GM19043 (cell line): ENCODE data around the gene DPYSL4.

Experiments
- ATAC-seq: cut with Tn5 transposase; IDR thresholded peaks from one replicate; pipeline ENCODE4 v1.9.1; 2021; ENCODE audit warnings: low read depth; ENCODE audit not compliant: unreplicated experiment

Gene DPYSL4

DNA sequence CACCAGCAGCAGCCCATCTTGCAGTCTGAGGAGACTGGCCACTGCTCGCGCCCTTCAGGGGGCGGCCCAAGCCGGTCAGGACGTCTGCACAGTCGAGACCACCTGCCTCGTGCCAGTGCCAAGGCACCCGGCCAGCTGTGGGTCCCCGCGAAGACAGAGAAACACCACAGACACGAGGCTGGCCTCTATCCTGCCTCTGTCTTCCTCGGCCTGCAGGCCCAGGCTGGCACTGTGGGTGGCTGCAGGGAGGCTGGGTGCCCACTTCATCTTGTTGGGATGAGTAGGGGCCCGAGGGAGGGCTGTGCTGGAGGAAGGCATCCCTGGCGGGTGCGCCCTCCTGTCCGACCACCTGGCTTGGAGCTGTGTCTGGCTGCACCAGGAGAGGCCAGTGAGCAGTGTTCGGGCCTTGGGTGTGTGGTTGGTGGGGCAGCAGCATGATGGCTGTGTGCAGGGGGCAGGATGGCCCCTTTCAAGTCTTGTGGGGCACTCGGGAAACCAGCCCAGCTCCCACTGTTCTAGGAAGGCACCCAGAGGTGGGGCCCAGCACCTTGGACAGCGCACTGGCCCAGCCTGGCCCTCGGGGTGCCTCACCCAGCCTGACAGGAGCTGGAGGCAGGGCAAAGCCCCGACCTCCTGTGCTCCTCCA lies 7.3 kb downstream of the DPYSL4 start:
- ATAC-seq: no peak

DNA sequence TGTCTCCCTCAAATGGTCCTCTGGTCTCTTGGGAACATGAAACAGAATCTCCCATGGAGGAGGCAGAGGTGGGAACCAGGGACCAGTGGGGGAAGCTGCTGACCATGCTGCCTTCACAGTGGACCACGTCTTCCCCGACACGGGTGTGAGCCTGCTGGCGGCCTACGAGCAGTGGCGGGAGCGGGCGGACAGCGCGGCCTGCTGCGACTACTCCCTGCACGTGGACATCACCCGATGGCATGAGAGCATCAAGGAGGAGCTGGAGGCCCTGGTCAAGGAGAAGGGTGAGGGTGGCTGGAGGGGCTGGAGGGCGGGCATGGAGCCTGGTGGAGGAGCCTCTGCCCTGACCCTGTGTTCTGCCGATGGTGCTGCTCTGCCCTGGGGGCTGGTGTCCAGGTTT lies 8.0 kb downstream of the DPYSL4 start:
- ATAC-seq: no peak

DNA sequence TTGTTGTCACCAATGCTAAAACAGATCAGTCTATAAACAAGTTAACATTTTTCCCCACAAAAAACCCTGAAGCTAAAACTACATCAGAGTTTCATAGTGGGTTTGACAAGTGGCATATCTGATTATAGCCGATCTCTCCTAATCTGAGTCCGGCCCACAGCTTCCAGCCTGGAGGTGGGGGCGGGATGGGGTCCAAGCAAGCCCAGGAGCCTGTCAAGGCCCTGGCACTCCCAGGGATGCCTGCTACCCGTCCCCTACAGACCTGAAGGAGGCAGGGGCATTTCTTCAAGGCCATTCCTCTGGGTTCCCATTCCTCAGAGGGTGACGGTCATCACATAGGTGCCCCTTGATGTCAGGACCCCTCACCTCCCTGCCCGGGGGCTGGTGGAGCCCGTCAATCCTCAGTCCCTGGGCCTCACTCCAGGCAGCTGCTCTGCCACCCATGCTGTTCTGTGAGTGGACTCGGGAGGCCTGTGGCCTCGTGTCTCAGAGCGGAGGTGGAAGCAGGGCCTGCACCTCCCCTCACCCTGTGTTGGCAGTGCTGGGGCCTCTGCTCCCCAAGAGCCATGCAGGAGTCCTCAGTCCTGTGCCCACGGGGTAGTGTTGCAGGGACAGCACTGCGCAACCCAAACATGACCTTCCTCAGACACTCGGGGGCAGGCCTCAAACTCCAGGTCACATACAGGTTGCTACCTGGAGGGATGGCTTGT lies 8.8 kb downstream of the DPYSL4 start:
- ATAC-seq: no peak

DNA sequence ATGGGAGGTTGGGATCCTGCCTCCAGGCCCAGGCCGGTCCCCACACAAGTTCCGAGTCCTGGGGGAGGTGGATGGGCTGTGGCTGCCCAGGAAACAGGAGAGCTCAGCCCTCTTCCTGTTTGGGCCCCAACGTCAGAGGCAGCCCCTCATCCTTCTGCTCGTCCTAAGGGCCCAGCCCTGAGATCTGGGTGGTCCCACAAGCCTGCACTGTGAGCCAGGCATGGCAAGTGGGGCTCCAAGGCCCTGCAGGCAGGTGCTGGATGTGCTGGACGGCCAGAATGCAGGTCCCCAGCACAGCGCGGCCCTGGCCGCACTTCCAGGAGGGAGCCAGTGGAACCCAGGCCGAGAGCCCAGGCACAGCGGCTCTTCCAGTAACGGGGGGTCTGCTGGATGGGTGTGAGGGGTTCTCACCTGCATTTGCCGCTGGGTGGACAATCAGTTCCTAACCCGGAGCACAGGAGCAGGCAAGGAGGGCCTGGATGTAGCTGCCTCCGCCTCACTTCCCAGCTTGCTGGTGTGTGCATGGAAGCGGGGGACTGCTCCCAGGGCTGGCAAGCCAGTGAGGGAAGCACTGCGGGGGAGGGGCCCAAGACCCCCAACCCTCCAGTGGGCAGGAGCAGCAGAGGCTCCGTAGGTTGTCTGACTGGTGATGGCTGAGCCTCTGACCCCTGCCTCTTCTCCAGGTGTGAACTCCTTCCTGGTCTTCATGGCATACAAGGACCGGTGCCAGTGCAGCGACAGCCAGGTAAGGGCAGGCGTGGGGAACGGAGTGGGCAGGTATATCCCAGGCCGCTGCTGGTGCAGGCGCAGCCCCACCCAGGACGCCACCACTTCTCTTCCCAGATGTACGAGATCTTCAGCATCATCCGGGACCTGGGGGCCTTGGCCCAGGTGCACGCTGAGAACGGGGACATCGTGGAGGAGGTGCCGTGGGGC lies 9.7 kb downstream of the DPYSL4 start:
- ATAC-seq: no peak

- no peak for ATAC-seq
These were observed 10.7 kb downstream of the DPYSL4 start for GRCh38 chr10:132197271-132198067.

DNA sequence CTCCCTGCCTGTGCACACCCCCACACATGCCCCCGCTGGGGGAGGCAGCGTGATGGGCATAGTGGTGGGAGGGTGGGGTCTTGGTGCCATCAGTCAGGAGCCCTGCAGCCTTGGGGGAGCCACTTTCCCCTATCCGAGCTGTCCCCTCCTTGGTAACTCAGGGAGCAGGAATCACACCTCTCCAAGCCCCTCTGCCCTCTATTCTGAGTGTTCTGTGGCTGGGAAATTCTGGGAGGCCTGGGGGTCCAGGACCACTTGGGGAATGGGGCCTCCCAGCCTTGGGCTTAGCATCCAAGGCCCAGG lies 11.3 kb downstream of the DPYSL4 start:
- ATAC-seq: no peak

DNA sequence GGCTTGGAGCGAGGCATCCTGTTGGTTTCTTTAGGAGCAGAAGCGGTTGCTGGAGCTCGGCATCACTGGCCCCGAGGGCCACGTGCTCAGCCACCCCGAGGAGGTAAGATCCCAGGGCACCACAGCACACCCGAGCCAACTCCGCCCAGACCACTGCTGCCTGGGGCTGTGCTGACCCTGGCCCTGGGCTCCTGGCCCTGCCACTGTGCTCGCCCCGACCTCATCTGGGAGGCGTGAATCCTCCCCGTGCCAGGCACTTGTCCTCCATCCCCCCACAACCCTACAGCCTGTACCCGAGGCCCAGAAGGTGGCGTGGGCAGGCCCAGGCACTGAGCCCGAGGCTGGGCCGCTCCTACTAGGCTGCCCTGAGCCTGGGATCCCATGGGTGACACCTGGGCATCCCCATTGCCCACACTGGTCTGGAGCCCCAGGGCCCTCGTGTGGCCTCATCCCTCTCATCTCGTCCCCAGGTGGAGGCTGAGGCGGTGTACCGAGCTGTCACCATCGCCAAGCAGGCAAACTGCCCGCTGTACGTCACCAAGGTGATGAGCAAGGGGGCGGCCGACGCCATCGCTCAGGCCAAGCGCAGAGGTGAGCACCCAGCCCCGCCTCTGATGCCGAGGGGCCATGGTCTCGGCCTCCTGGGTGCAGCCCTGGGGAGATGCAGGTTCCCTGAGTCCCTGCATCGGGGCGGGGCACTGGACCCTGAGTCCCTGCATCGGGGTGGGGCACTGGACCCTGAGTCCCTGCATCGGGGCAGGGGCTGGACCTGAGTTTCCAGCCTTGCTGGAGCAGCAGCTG lies 11.8 kb downstream of the DPYSL4 start:
- no peak for ATAC-seq

- ATAC-seq: no peak
These were observed 12.6 kb downstream of the DPYSL4 start for GRCh38 chr10:132199268-132199853.

DNA sequence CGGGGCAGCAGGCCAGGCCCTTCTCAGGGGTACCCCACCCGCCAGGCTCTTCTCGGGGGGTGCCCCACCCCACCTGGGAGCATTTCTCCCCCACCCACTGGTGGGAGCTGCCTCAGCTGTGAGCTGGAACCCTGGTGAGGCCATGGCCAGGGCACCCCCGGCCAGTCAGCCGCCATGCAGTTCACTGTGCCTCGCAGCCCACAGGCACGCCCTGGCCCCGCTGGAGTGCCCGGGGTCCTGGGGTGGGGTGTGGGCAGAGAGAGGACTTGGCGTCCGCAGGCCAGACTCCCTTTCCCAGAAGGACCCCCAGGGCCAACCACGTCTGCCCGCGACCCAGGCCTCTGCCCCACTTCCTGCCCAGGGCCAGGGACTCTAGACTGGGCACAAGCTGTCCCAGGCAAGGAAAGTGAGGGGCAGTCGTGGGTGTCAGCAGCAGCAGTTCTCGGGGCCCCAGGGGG lies 13.1 kb downstream of the DPYSL4 start:
- no peak for ATAC-seq

DNA sequence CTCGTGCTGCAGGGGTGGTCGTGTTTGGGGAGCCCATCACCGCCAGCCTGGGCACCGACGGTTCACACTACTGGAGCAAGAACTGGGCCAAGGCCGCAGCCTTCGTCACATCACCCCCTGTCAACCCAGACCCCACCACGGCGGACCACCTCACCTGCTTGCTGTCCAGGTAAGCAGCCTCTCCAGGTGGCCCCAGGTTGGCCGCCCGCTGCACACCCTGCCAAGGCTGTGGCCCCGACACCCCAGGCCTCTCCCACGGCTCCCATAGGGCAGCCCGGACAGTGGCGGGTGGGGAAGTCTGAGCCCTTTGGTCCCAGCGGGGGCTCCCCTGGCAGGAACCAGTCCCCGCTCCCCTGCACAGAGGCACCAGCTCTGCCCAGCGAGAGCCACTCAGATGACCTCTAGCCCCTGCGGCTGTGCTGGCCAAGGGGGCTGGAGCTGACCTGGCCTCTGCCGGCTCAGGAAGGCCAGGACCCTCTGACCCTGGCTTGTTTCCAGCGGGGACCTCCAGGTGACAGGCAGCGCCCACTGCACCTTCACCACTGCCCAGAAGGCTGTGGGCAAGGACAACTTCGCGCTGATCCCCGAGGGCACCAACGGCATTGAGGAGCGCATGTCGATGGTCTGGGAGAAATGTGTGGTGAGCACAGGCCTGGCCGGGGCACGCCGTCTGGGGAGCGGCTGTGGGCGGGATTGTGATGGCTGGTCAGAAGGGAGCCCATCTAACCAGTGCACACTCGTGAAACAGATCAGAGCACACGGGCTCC lies 13.8 kb downstream of the DPYSL4 start:
- no peak for ATAC-seq

DNA sequence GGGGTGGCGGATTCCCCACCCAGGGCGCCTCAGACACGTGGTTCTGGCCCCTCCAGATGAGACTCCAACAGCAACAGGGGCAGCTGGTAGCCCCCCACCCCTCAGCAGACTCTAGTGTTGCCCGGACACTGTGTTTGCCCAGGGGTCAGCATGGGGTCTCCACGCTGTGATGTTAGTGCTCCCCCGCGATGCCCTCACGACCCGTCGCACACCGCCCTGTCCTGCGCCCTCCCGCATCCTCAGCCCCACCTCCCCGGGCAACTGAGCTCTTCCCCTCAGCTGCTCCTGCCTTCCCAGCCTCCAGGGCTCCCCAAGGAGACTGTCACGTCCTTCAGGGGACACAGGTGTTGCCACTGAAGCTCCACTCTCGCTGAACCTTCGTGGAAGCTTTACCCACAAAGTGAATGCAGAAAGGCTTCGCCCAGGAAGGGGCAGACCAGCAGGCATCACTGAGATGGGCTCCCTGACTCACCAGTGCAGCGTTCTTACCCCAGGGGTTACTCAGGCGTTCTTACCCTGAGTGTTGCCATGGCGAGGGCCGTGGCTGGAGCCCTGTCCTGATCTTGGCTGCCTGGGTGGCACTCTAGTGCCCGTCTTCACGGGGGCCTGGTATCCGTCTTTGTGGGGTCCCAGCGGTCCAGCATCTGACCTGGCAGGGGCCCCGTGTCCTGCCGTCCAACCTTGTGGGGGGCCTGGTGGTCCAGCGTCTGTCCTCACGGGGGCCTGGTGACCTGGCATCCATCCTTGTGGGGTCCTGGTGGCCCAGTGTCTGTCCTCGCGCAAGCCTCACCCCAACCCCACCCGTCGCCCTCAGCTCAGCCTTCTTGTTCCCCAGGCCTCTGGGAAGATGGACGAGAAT lies 14.6 kb downstream of the DPYSL4 start:
- no peak for ATAC-seq

DNA sequence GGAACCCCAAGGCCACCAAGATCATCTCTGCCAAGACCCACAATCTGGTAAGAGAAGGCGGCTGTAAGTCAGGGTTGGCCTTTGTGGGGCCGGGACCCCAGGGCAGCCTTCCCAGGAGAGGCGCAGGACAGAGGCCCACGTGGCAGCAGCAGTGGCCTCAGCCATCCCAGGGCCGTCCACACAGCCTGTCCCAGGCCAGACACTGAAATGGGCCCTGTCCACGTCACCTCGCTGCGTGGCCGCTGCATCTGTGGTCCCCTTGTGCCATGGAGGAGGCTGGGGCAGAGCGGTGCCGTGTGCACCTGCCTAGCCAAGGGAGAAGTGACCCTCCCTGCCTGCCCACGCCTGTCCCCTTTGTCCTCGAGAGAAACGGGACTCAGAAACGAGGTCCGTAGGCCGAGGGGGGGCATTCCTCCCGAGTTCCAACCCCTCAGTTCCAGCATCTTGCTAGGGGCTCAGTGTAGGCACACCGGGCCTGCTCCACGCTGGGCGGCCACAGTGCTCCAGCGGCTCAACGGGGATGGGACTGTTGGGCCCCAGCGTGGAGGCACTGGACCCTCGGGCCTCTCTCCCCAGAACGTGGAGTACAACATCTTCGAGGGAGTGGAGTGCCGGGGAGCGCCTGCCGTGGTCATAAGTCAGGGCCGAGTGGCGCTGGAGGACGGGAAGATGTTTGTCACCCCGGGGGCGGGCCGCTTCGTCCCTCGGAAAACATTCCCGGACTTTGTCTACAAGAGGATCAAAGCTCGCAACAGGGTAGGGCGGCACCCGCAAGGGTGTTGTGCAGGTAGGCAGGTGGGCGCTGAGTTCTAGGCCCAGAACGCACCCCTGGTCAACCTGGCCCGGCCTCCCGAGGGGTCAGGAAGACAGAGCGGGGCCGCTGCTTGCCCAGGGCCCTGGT lies 15.6 kb downstream of the DPYSL4 start:
- ATAC-seq: no peak

DNA sequence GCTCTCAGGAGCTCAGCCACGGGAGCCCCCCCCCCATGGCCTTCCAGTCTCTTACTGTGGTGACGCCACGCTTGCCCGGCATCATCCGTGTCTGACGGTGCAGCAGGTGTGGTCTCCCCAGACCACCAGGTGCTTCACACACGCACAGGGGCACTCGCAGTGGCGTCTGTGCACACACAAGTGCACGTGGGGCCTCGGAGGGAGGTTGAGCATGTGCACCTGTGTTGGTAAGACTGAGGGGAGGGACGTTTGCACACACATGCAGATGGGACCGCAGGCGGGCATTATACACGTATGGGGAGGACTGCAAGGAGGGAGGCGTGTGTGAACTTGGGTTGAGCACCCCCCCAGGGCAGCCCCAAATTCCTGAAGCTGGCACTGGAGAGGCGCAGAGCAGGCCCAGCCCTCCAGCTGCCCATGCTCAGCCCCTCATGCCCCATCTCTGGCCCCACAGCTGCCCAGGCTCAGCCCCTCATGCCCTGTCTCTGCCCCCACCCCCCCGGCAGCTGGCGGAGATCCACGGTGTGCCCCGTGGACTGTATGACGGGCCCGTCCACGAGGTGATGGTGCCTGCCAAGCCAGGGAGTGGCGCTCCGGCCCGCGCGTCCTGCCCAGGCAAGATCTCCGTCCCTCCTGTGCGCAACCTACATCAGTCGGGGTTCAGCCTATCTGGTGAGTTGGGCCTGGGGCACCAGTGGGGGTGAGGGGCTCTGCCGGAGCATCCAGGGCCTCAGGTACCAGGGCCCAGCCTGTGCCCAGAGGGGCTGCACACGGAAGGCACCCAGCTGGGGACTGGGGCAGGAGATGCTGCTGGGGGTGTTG lies 16.7 kb downstream of the DPYSL4 start:
- no peak for ATAC-seq

DNA sequence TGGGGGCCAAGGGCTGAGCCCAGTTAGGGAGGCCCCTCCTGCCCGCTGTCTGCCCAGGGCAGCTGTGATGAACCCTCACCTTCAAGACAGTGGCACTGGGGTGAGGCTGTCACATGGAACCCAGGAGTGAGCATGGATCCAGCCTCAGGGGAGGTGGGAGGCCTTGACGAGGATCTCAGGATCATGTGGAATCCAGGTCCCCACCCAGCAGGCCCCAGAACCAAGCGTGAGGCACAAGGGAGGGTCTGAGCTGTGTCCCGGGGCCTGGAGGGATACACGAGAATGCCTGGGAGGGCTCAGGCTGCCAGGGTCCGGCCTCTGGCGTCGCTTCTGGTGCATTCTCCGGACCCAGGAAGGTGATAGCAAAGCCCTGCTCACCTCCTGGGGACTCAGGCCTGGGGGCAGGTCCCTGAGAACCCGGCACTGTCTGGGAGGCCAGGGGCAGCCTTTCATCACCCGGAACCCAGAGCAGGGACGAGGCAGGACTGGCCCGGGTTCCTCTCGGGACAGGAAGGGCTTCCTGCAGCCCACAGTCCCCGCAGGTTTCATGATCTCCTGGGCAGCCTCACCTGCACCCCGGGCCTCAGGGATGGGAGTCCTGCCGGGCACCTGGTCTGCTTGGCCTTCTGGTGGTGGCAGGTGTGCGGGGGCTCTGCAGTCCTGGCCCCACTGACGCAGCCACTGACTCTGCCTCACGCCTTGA lies 17.5 kb downstream of the DPYSL4 start:
- ATAC-seq: no peak

DNA sequence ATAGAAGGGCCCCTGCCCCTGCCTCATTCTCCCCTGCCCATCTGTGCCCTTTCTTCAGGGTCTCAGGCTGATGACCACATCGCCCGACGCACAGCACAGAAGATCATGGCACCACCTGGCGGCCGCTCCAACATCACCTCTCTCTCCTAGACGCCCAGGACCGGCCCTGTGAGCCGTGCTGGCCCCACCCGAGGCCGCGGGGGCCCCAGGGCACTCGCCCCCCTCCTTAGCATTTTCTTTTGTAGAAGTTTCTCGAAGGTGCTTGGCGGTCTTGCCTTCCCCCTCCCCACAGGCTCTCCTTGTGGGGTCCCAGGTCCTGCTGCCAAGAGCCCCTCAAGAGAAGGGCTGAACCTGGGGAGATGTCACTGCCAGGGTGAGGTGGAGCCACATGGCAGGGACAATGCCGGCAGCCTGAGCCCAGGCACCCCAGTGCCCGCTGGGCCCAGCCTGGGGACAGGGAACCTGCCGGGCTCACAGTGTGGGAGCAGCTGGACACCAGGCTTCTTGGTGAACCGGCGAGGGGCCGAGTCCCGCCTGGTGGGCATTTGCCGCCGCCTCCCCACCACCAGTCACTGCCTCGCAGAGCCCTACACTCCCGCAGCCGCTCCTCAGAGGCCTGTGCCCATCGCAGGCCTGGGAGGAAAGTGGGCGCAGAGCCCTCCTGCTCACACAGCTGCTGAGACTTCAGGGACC lies 18.2 kb downstream of the DPYSL4 start:
- no peak for ATAC-seq
